Cardiac muscle cell (in vitro differentiated cells and primary cell): ENCODE results near the gene BPGM. TPM values are rescaled to one million over a fixed set of nuclear protein-coding genes. Genes with fewer than 3 reads are reported as not detected.
A peak's percentile ranks its signal among the peaks of the same experiment; 100 is the strongest.

ENCODE experiments used
- DNase-seq, 2 donors: peaks; one replicate each; pipeline versions ENCODE4 v3.0.0 to v3.0.0-alpha.2; 2010 to 2017; ENCODE audit warnings: low read depth in 1 of 2, low spot score in 1 of 2
- H3K27ac ChIP-seq: fragments of 200-600 bp; sonication (generic); 2 replicates; pipeline ENCODE4 v1.5.1; 2016
- H3K27me3 ChIP-seq: fragments of 200-600 bp; sonication (generic); 2 replicates; pipeline ENCODE4 v1.6.0; 2016; ENCODE audit warnings: control low read depth
- H3K36me3 ChIP-seq: fragments of 200-600 bp; sonication (generic); 2 replicates; pipeline ENCODE4 v1.5.1; 2016; ENCODE audit warnings: control low read depth
- H3K4me1 ChIP-seq: fragments of 200-600 bp; sonication (generic); 2 replicates; pipeline ENCODE4 v1.8.1; 2017; ENCODE audit warnings: low read depth, mild to moderate bottlenecking, mixed run types
- H3K4me3 ChIP-seq: fragments of 200-600 bp; sonication (generic); 2 replicates; pipeline ENCODE4 v1.5.1; 2016; ENCODE audit warnings: mild to moderate bottlenecking
- H3K9me3 ChIP-seq: fragments of 200-600 bp; sonication (generic); 2 replicates; pipeline ENCODE4 v1.5.1; 2017; ENCODE audit warnings: low read depth, mild to moderate bottlenecking, control low read depth
- polyA plus RNA-seq: library from polyadenylated mRNA; unstranded; fragments of >200 nt; fragmentation: Nextera tagmentation; extraction: Ambion mirVana; gene quantifications from 2 replicates; pipeline ENCODE4 v1.2.1, GENCODE V29; 2016
- total RNA-seq: library from RNA; depleted of rRNA; stranded (reverse); fragments of >200 nt; gene quantifications from 2 replicates; pipeline ENCODE4 v1.2.3, GENCODE V29; 2016
- TF ChIP-seq, protein P1 (sequence below): IDR thresholded peaks from 2 replicates; pipeline ENCODE4 v1.5.1; 2012; ENCODE audit warnings: low read depth, mild to moderate bottlenecking, low read length

BPGM gene
- total and polyA plus RNA-seq, 2 experiments from 2014 or later = 15.2 to 32.2 TPM

DNA sequence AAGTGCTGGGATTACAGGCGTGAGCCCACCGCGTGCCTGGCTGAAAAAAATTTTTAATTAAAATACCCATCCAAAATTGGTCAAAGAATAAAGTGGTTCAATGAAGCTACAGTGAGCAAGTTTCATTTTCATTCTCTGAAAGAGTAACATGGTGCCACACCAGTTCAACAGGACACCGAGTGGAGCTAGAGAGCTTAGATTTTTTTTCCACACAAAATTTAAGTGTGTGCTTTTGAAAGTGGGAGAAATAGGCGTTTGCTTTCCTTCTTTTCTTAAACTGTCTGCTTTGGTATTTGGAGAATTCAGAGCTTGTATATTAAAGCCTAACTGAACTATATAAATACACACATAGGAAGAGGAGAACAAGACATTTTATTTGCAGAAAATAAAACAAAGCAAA lies 43.4 kb downstream of the BPGM start:
- no peaks in the 10 kb centered on the region for H3K36me3 ChIP-seq
- TF ChIP-seq, protein P1, sequence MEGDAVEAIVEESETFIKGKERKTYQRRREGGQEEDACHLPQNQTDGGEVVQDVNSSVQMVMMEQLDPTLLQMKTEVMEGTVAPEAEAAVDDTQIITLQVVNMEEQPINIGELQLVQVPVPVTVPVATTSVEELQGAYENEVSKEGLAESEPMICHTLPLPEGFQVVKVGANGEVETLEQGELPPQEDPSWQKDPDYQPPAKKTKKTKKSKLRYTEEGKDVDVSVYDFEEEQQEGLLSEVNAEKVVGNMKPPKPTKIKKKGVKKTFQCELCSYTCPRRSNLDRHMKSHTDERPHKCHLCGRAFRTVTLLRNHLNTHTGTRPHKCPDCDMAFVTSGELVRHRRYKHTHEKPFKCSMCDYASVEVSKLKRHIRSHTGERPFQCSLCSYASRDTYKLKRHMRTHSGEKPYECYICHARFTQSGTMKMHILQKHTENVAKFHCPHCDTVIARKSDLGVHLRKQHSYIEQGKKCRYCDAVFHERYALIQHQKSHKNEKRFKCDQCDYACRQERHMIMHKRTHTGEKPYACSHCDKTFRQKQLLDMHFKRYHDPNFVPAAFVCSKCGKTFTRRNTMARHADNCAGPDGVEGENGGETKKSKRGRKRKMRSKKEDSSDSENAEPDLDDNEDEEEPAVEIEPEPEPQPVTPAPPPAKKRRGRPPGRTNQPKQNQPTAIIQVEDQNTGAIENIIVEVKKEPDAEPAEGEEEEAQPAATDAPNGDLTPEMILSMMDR = peak; percentile 64
- H3K9me3 ChIP-seq = no peaks in the 10 kb centered on the region
- peak; percentile 46 to 76 for DNase-seq
- no peak overlapping the region for H3K27ac ChIP-seq
- no peaks in the 10 kb centered on the region for H3K27me3 ChIP-seq
- H3K4me1 ChIP-seq = no peaks in the 10 kb centered on the region
- H3K4me3 ChIP-seq = no peak overlapping the region

DNA sequence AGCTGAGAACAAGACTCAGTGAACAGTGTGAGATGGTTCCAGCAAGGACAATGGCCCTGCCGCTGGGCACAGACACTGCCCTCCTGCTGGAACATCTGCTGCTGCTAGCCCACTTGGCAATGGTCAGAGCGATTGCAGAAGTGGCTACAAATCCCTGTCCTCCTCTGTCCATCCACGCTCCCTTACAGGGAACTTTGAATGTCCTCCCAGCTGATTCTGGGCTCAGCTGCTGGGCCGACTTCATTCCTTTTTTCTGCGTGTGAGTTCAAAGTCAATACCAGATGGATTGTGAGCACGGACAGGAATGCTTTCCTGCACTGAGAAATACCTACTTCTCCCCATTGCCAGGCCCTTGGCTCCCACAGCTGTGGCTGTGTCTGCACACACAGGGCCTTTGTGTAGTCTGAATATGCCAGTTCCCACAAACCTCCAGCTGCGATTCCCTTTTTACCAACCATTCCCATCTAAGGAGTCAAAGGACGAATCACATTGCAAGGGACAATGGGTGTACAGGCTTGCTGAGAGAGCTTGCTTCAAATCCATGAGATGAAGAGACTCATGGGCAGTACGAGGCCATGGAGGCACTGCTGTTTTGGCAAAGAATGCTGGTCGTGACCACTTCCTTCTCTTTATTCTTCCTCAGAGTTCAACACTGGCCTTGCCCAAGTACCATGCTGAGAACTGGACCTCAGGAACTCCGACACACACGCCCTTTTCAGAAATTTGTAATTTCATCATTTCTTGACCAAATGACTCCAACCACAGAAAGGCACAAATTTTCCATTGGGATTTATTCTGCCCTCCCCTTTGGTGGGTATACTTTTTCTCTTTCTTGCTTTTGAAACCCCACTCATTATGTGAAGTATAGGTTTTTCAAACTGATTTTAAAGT lies 44.2 kb downstream of the BPGM start:
- TF ChIP-seq, protein P1 = no peak
- Histone ChIP-seq H3K4me3 (no peak overlapping the region), H3K9me3 (no peaks in the 10 kb centered on the region), H3K27ac (no peak overlapping the region), H3K27me3 (no peaks in the 10 kb centered on the region), H3K36me3 (no peaks in the 10 kb centered on the region), H3K4me1 (no peaks in the 10 kb centered on the region)
- DNase-seq = peak in 1 of 2 donors; percentile 37

DNA sequence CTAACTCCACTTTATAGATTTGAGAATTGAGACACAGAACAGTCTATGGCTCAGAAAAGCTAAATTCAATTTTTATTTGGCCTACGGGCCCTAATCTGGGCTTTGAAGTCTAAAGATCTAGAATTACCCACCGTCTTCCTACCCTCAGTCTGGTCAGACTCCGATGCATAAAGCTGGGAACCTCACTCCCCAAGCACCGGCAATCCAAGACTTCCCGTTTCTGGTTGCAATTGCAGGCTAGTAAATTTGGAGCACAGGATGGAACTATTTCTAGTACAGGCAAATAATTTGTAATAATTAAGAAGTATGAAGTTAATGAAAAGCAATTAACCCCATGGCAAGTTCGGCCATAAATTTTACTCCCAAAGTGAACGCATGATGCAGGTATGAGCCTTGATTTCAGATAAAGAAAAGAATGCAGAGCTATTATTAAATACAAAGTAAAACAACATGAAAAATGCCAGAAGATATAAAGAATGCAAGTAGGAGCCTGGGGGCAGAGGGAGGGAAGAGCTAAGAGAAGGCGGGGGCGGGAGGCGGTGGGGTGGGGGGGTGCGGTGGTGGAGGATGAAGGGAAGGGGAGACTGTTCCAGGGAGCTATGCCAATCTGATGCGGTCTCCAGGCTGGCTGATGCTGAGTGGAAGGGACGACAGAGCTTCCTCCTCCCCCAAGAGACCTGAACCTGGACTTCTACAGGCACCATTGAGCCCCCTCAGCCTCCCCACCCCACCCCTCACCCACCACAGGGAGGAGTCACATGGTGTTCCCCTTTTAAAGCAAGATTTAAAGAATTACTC lies 45.1 kb downstream of the BPGM start:
- no peak overlapping the region for H3K27ac ChIP-seq
- TF ChIP-seq, protein P1 = no peak
- H3K4me3 ChIP-seq = no peak overlapping the region
- peak in 1 of 2 donors; percentile 85 for DNase-seq
- no peaks in the 10 kb centered on the region for H3K27me3 ChIP-seq
- no peaks in the 10 kb centered on the region for H3K9me3 ChIP-seq
- H3K36me3 ChIP-seq = no peaks in the 10 kb centered on the region
- H3K4me1 ChIP-seq = no peaks in the 10 kb centered on the region

DNA sequence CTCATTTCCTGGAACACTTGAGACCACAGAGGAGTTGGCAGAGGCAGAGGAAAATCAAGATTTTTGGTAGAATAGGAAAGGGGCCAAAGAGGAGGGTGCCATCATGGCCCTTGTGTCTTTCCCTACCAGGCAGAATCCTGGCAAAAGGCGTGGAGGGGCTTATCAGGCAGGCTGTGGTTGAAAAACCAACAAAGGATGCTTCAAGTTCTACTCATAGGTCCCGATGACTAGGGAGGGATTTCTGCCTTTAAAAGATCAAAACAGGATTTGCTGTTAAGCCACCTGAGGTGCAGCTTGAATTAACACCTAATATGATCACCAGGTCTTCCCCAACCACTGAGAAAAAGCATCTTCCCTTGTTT lies 45.7 kb downstream of the BPGM start:
- Histone ChIP-seq H3K4me3 (no peak overlapping the region), H3K27ac (no peak overlapping the region), H3K9me3 (no peaks in the 10 kb centered on the region), H3K4me1 (no peaks in the 10 kb centered on the region), H3K27me3 (no peaks in the 10 kb centered on the region), H3K36me3 (no peaks in the 10 kb centered on the region)
- TF ChIP-seq, protein P1 = no peak
- peak in 1 of 2 donors; percentile 83 for DNase-seq

DNA sequence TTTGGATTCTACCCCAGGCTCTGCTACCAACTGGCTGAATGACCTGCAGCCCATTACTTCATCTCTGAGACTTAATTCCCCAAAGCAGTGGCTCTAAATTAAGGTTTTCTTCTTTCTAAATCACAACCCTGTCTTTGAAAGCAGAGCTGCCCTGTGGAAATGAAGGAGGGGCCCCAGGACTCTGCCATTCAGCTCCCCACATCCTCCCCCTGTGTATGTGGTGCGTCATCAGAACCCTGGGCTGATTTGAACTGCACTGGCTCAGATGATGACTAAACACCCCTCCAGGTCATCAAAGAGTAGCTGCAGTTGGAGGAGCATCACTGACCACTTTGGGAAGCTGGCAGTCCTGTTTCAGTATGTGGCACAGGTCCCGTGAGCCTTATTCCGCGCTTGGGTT lies 46.6 kb downstream of the BPGM start:
- DNase-seq = peak in 1 of 2 donors; percentile 85
- TF ChIP-seq, protein P1 = no peak
- Histone ChIP-seq H3K4me1 (no peaks in the 10 kb centered on the region), H3K9me3 (no peaks in the 10 kb centered on the region), H3K27me3 (no peaks in the 10 kb centered on the region), H3K27ac (no peak overlapping the region), H3K36me3 (no peaks in the 10 kb centered on the region), H3K4me3 (no peak overlapping the region)
